HUES48 (cell line): ENCODE results near the gene HAUS1.
"Not testable (repeated sequence)": the region's sequence is repeated elsewhere in the genome, so short reads cannot be mapped to it uniquely, and the experiment has no call there.

ENCODE experiments used
- H3K27ac ChIP-seq: one replicate; pipeline ENCODE4 v1.7.0; 2013; ENCODE audit warnings: low read depth, low read length, inconsistent platforms
- H3K27me3 ChIP-seq: 2 replicates; pipeline ENCODE4 v1.6.1; 2013; ENCODE audit warnings: mild to moderate bottlenecking, low read length; ENCODE audit not compliant: control insufficient read depth, insufficient read depth
- H3K36me3 ChIP-seq: 2 replicates; pipeline ENCODE4 v1.6.1; 2013; ENCODE audit warnings: low read length; ENCODE audit not compliant: control insufficient read depth, insufficient read depth
- H3K4me1 ChIP-seq: 2 replicates; pipeline ENCODE4 v1.6.1; 2013; ENCODE audit warnings: mild to moderate bottlenecking, low read length; ENCODE audit not compliant: control insufficient read depth, insufficient read depth
- H3K4me3 ChIP-seq: 2 replicates; pipeline ENCODE4 v1.5.1; 2013; ENCODE audit warnings: mild to moderate bottlenecking, low read depth, low read length
- H3K9ac ChIP-seq: 2 replicates; pipeline ENCODE4 v1.6.1; 2013; ENCODE audit warnings: mild to moderate bottlenecking, low read depth, low read length, moderate library complexity
- H3K9me3 ChIP-seq: 2 replicates; pipeline ENCODE4 v1.6.1; 2013; ENCODE audit warnings: low read length; ENCODE audit not compliant: control insufficient read depth, insufficient read depth

HAUS1 gene

DNA sequence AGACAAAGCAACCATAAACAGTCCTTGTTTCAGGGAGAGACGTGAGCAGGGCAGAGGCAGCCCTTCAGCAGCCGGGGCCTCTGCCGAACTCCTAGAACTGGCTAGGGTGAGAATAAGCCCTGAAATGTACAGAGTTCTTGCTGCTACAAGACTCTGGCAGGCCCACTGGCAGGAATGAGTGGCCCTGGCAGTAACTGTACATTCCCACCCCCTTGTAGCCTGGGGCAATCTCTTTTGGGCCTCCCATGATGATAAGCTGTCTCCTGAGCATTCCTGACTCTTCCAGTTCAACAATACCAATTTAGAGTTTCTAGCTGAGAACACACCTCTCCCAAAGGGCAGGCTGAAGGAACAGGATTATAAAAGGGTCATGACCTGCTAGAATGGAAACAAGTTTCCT is 54.3 kb downstream of the HAUS1 start:
- no peak overlapping the region for H3K27ac ChIP-seq
- no peak overlapping the region for H3K4me3 ChIP-seq
- H3K9ac ChIP-seq: no peak overlapping the region
- H3K36me3 ChIP-seq: no peaks in the 10 kb centered on the region
- H3K27me3 ChIP-seq: no peaks in the 10 kb centered on the region
- peaks cover 7% of the 10 kb centered on the region for H3K4me1 ChIP-seq
- H3K9me3 ChIP-seq: no peaks in the 10 kb centered on the region

DNA sequence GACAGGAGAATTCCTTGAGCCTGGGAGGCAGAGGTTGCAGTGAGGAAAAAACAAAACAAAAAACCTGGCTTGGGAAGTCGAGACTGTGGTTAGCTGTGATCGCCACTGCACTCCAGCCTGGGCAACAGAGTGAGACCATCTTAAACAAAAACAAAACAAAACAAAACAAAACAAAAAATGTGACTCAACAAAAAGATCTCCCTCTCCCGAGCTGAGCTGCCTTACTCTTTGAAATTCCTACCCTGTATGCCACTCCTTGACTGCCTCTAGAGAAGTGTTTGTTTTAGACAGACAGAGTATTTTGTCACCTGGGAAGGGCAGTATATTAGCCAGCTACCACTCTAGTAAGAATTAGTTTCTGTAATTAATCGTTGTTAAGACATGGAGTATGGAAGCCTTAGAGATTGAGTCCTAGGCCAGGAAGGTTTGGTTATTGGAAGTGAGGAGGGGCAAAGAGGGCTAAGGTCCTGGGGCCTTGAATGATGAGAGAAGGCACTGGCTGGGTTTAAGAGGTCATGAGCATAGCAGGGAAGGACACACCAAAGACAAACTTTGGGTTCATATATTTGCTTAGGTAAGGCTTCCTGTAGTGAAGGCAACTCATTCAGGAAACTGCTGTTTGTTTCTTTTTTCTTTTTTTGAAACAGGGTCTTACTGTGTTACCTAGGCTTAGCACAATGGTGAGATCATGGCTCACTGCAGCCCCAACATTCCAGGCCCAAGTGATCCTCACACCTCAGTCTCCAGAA is 56.0 kb downstream of the HAUS1 start:
- Histone ChIP-seq H3K36me3 (no peaks in the 10 kb centered on the region), H3K4me3 (no peak overlapping the region), H3K9ac (no peak overlapping the region), H3K9me3 (no peaks in the 10 kb centered on the region), H3K4me1 (peaks cover 10% of the 10 kb centered on the region; the same call in 1 of the 2 replicates), H3K27ac (no peak overlapping the region), H3K27me3 (no peaks in the 10 kb centered on the region)

DNA sequence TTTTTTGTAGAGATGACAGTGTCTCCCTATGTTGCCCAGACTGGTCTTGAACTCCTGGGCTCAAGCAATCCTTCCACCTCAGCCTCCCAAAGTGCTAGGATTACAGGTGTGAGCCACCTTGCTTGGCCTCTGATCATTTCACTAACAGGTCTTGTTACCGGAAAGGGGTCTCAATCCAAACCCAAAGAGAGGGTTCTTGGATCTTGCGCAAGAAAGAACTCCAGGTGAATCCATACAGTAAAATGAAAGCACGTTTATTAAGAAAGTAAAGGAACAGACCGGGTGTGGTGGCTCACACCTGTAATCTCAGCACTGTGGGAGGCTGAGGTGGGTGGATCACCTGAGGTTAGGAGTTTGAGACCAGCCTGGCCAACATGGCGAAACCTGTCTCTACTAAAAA is 56.7 kb downstream of the HAUS1 start:
- not testable (repeated sequence) for H3K27me3 ChIP-seq, H3K4me3 ChIP-seq, H3K4me1 ChIP-seq, H3K9me3 ChIP-seq, H3K9ac ChIP-seq, H3K27ac ChIP-seq, H3K36me3 ChIP-seq

DNA sequence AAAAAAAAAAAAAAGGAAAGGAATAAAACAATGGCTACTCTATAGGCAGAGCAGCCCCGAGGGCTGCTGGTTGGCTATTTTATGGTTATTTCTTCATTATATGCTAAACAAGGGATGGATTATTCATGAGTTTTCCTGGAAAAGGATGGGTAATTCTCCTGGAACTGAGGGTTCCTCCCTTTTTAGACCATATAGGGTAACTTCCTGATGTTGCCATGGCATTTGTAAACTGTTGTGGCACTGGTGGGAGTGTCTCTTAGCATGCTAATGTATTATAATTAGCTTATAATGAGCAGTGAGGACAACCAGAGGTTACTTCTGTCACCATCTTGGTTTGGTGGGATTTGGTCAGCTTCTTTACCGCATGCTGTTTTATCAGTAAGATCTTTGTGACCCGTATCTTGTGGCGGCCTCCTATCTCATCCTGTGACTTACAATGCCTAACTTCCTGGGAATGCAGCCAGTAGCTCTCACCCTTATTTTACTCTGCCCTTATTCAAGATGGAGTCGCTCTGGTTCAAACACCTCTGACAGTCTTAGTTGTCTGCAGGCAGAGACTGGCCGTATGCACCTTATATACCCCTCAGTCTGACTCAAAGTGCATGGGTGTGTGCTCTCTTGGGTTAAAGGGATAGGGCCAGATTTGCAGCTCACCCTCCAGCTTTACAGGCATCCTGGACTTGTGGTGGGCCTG is 57.7 kb downstream of the HAUS1 start:
- Histone ChIP-seq H3K36me3 (no peaks in the 10 kb centered on the region), H3K9me3 (no peaks in the 10 kb centered on the region), H3K4me3 (no peak overlapping the region), H3K27ac (no peak overlapping the region), H3K4me1 (peaks cover 14% of the 10 kb centered on the region; the same call in 1 of the 2 replicates), H3K9ac (no peak overlapping the region), H3K27me3 (no peaks in the 10 kb centered on the region)

DNA sequence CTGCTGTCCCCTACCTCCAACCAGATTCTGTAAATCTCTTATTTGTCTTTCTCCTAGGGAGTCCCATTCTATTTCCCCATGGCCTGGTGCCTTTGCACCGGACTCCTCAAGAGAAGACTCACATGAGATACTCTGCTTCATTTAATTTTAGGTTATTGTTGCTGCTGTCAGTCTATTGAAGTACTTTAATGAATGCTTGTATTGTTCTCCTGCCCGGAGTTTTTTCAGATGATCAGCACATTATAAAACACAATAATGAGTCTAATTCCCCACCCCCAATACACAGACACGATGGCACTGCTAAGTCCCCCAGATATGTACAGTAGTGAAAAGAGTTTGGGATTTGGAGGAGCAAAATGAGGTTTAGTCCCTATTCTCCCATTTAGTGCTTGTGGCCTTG is 58.9 kb downstream of the HAUS1 start:
- Histone ChIP-seq H3K4me3 (no peak overlapping the region), H3K9ac (no peak overlapping the region), H3K9me3 (no peaks in the 10 kb centered on the region), H3K4me1 (peaks cover 14% of the 10 kb centered on the region; the same call in 1 of the 2 replicates), H3K27me3 (no peaks in the 10 kb centered on the region), H3K36me3 (no peaks in the 10 kb centered on the region), H3K27ac (no peak overlapping the region)

DNA sequence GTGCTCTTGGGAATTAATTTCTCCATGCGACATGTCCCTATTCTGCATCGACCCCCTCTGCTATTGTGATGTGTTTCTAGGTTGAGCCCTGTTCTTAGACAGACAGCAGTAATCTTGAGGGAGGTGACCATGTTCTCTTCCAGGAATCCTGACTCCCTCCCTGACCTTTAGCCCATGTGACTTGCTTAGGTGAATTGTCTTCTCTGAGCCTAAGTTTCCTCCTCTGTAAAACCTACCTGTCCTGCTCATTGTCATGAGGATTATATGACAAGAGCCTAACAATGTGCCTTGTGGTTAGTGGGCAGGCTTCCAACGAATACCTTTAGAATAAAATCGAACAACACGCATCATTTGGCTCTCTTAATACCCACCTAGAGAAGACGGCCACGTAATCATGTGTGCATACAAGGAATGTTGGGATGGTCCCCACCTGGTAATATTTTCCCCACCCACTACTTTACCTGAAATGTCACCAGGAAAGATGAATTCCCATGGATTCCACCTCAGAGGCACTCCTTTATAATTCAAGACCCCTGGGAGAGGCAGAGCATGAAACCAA is 59.8 kb downstream of the HAUS1 start:
- H3K4me3 ChIP-seq: no peak overlapping the region
- H3K9me3 ChIP-seq: no peaks in the 10 kb centered on the region
- H3K27me3 ChIP-seq: no peaks in the 10 kb centered on the region
- H3K36me3 ChIP-seq: no peaks in the 10 kb centered on the region
- no peak overlapping the region for H3K27ac ChIP-seq
- H3K9ac ChIP-seq: no peak overlapping the region
- peaks cover 10% of the 10 kb centered on the region; the same call in 1 of the 2 replicates for H3K4me1 ChIP-seq

DNA sequence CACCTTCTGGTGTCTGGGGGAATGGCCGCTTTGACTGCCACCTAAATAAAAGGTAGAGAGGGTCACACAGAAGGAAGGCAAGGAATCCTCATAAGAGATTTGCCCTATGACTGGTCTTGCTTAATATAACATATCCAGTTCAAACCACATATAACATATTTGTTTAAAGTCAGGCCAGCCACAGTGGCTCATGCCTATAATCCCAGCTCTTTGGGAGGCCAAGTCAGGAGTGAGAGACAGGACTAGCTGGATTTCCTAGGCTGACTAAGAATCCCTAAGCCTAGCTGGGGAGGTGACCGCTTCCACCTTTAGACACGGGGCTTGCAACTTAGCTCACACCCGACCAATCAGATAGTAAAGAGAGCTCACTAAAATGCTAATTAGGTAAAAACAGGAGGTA is 60.3 kb downstream of the HAUS1 start:
- not testable (repeated sequence) for H3K27ac ChIP-seq, H3K36me3 ChIP-seq, H3K9ac ChIP-seq

DNA sequence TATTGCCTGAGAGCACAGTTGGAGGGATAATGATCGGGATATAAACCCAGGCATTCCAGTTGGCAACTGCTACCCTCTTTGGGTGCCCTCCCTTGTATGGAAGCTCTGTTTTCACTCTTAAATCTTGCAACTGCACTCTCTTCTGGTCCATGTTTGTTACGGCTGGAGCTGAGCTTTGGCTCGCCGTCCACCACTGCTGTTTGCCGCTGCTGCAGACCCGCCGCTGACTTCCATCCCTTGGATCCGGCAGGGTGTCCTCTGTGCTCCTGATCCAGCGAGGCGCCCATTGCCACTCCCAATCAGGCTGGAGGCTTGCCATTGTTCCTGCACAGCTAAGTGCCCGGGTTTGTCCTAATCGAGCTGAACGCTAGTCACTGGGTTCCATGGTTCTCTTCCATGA is 60.7 kb downstream of the HAUS1 start:
- no peak overlapping the region for H3K9ac ChIP-seq
- no peaks in the 10 kb centered on the region for H3K36me3 ChIP-seq
- no peaks in the 10 kb centered on the region for H3K9me3 ChIP-seq
- H3K4me1 ChIP-seq: peaks cover 10% of the 10 kb centered on the region; the same call in 1 of the 2 replicates
- no peaks in the 10 kb centered on the region for H3K27me3 ChIP-seq
- H3K27ac ChIP-seq: no peak overlapping the region
- H3K4me3 ChIP-seq: no peak overlapping the region

More for the DNA sequence above, 60.3 kb downstream of the HAUS1 start:
- H3K9me3 ChIP-seq, H3K4me1 ChIP-seq, H3K4me3 ChIP-seq, H3K27me3 ChIP-seq: not testable (repeated sequence)

DNA sequence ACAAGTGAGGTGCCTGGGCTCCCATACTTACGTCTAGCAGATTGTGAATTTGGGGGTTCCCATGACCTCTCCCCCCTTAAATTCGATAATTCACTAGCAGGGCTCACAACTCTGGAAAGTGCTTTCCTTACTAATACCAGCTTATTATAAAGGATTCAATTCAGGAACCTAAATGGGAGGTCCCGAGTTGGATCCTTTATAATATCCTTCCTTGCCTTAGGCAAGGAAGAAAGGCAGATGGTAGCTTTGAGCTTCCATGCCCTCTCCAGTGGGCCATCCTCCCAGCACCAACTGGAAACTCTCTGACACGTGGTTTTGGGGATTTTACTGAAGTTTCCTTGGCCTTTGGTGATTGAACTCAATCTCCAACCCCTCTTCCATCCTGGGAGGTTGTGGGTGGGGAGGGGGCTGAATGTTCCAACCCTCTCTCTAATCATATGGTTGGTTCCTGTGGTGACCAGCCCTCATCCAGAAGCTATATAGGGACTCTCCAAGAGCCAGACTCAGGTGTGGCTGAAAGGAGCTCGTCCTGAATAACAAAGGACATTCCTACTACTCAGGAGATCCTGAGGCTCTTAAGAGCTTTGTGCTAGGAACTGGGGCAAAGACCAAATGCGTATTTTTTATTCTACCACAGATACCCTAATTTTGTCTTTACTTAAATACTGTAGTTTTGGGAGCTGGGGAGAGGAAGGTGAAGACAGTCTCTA is 62.2 kb downstream of the HAUS1 start:
- peak overlapping the region; percentile 5 for H3K27ac ChIP-seq
- H3K27me3 ChIP-seq: no peaks in the 10 kb centered on the region
- H3K9me3 ChIP-seq: no peaks in the 10 kb centered on the region
- H3K4me3 ChIP-seq: no peak overlapping the region
- H3K4me1 ChIP-seq: peaks cover 10% of the 10 kb centered on the region; the same call in 1 of the 2 replicates
- H3K36me3 ChIP-seq: no peaks in the 10 kb centered on the region
- H3K9ac ChIP-seq: no peak overlapping the region

DNA sequence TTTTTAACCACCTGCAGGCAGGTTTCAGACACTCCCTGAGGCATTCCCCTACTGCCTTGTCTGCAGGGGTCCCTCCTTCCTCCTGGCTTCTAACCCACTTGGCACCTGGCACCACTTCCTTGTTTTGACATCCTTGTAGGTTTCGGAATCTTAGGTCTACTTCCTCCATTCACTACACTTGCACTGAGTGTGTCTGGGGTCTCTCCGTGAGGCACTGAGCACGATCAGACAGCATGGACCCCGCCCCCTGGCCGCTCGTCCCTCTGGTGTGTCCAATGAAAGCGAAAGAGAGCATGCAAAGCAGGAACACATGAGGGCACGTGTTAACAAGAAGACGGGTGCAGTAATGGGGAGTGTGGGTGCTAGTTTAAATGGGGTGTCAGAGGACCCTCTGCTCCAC is 63.8 kb downstream of the HAUS1 start:
- Histone ChIP-seq H3K36me3 (no peaks in the 10 kb centered on the region), H3K9ac (no peak overlapping the region), H3K27ac (no peak overlapping the region), H3K4me3 (no peak overlapping the region), H3K4me1 (peaks cover 10% of the 10 kb centered on the region; the same call in 1 of the 2 replicates), H3K9me3 (no peaks in the 10 kb centered on the region), H3K27me3 (no peaks in the 10 kb centered on the region)
